A673 (cell line): Measurements from ENCODE around the gene PDXDC1.

ENCODE experiments used
- CTCF ChIP-seq: fragments of 300-800, 200-600 bp; sonication (generic); conservative IDR thresholded peaks from 2 replicates; pipeline ENCODE4 v1.5.1; 2017; ENCODE audit warnings: low read depth, mild to moderate bottlenecking, antibody characterized with exemption, low read length, moderate library complexity, mixed read lengths
- EZH2 ChIP-seq: fragments of 200-600 bp; sonication (generic); IDR thresholded peaks from 2 replicates; pipeline ENCODE4 v1.6.1; 2017; ENCODE audit warnings: borderline replicate concordance, low read depth, mild to moderate bottlenecking, mixed read lengths, antibody characterized with exemption, low read length; ENCODE audit not compliant: poor library complexity, severe bottlenecking

GRCh38 chr16:15044286-15044685 lies 69.5 kb downstream of the PDXDC1 start:
- TF ChIP-seq CTCF, result no peak
- no peak for TF ChIP-seq EZH2
